Measurements from ENCODE around the gene AIG1. TPM values are rescaled to one million over a fixed set of nuclear protein-coding genes. Genes with fewer than 3 reads are reported as not detected.

Gene AIG1
- total and polyA plus RNA-seq, 2 of the 13 experiments (the other 11 are each of a cell fraction or from before 2014, with no cell fraction given) = 115 to 197 TPM

GRCh38 chr6:143243786-143244185, 183.1 kb downstream of the AIG1 start:
- Histone ChIP-seq H3K4me1 (ENCODE audit: insufficient read depth, low read length) (no peaks in the 10 kb centered on the region), H3K9me3 (ENCODE audit: low read length) (no peaks in the 10 kb centered on the region), H3K9ac (ENCODE audit: insufficient read depth, low read depth, low read length) (no peak overlapping the region), H3K27me3 (ENCODE audit: control insufficient read depth in 1 of 2, insufficient read depth in 2 of 2, low read length in 2 of 2) (no peaks in the 10 kb centered on the region), H3K36me3 (replicated peaks in 1 of 2; ENCODE audit: control insufficient read depth in 1 of 2, insufficient read depth in 2 of 2, low read length in 2 of 2) (no peaks in the 10 kb centered on the region), H2AFZ (ENCODE audit: low read length) (no peak overlapping the region), H3K4me3 (replicated peaks in 1 of 3; ENCODE audit: insufficient read depth in 1 of 3, low read depth in 2 of 3, low read length in 3 of 3) (no peak overlapping the region), H3K27ac (ENCODE audit: extremely low read length, insufficient read depth, low read length) (no peak overlapping the region), H3K79me2 (ENCODE audit: insufficient read depth, low read length) (no peaks in the 10 kb centered on the region), H4K20me1 (ENCODE audit: insufficient read depth, low read length) (no peaks in the 10 kb centered on the region), H3K4me2 (ENCODE audit: low read depth, low read length) (no peak overlapping the region)
- in situ Hi-C loops (cut with HindIII; ENCODE audit: extremely low pct_ligation_motif_present, low pct_unique_long_range_greater_than_20kb) (no loop called here), intact Hi-C loops (cut with micrococcal nuclease; ENCODE audit: unreplicated experiment) (no loop called here)
- TF ChIP-seq HNF1B (CRISPR knock-in tag; IDR thresholded peaks at IDR 0.05) (no peak), NFATC3 (CRISPR knock-in tag; IDR thresholded peaks at IDR 0.05) (no peak), KMT2B (CRISPR knock-in tag; IDR thresholded peaks at IDR 0.05) (no peak), CREB3 (CRISPR knock-in tag; IDR thresholded peaks at IDR 0.05) (no peak), SRY (CRISPR knock-in tag; IDR thresholded peaks at IDR 0.05) (no peak), HNF1A (IDR thresholded peaks at IDR 0.05; ENCODE audit: low read depth) (no peak), HNF1A (CRISPR knock-in tag; IDR thresholded peaks at IDR 0.05; ENCODE audit: borderline replicate concordance) (no peak), KAT2B (IDR thresholded peaks at IDR 0.05; ENCODE audit: borderline replicate concordance, low read depth, low read length) (no peak), SIX4 (CRISPR knock-in tag; IDR thresholded peaks at IDR 0.05) (no peak), FOSL2 (CRISPR knock-in tag; IDR thresholded peaks at IDR 0.05) (no peak), ZNF510 (CRISPR knock-in tag; IDR thresholded peaks at IDR 0.05; ENCODE audit: low read depth) (no peak)
- no TSS peak for BruUV-seq (replicated peaks)
- ChIA-PET CTCF (ENCODE audit: low intra/inter-chr PET ratio, low total read pairs) (no interaction called here), POLR2A (no interaction called here)
- FAIRE-seq (no peak), DNase-seq (ENCODE audit: low spot score) (no peak), ATAC-seq (no peak)
- WGBS (ENCODE audit: low lambda C conversion rate) = 94% methylated on average over 1 of the region's 1 CpG

Measured in HepG2 (cell line).